Right atrium auricular region (tissue), 2 donors: ENCODE data around the gene GAREM1. TPM values are rescaled to one million over a fixed set of nuclear protein-coding genes. Genes with fewer than 3 reads are reported as not detected.
A peak's percentile ranks its signal among the peaks of the same experiment; 100 is the strongest.

Experiments used
- DNase-seq: peaks from one replicate; pipeline ENCODE4 v3.0.0-alpha.2; 2019; ENCODE audit warnings: low spot score
- H3K27ac ChIP-seq, 2 donors: fragments of 200-600 bp; sonication (generic); 1 replicate in 1 of 2; 2 replicates in 1 of 2; pipeline ENCODE4 v1.5.1; 2016 to 2019
- H3K27me3 ChIP-seq, 2 donors: fragments of 200-600 bp; sonication (generic); one replicate each; pipeline versions ENCODE4 v1.5.1 to v1.6.0; 2017 to 2019
- H3K36me3 ChIP-seq: fragments of 200-600 bp; sonication (generic); one replicate; pipeline ENCODE4 v1.5.1; 2016
- H3K4me1 ChIP-seq, 2 donors: fragments of 200-600 bp; sonication (generic); one replicate each; pipeline versions ENCODE4 v1.5.1 to v1.6.0; 2017 to 2019
- H3K4me3 ChIP-seq, 2 donors: fragments of 200-600 bp; sonication (generic); 1 replicate in 1 of 2; 2 replicates in 1 of 2; pipeline ENCODE4 v1.5.1; 2017 to 2019; ENCODE audit warnings: mild to moderate bottlenecking in 1 of 2, moderate library complexity in 1 of 2
- H3K9me3 ChIP-seq, 2 donors: fragments of 200-600 bp; sonication (generic); one replicate each; pipeline ENCODE4 v1.5.1; 2019
- total RNA-seq, 2 donors: library from RNA; depleted of rRNA; stranded (reverse); fragments of >200 nt; gene quantifications; one replicate each; pipeline ENCODE4 v1.1.0, GENCODE V29; 2016
- TF ChIP-seq, protein P1 (sequence below), 2 donors: fragments of 200-600 bp; sonication (generic); IDR thresholded peaks; one replicate each; pipeline ENCODE4 v1.5.1; 2019; ENCODE audit warnings: antibody characterized with exemption in 2 of 2

GAREM1 gene
- total RNA-seq, 2 donors from 2014 or later: 13.6 to 19.3 TPM

DNA sequence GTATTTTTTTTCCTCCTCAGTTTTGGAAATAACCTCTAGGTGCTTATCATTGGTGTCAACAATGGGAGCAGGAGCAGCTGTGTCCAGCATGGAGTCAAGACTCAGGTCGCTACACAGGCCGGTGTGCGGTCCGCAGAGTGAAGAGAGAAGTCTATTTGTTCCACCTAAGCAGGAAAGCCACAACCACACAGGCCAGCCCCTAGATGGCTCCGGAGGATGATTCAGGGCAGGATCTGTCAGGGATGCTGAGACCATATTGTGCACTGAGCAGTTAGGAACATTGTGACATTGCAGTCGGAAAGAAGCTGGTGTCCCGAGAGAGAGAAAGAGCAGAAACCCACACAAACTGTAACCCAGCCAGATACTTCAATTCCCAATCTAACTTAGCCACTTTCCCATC is 136.9 kb downstream of the GAREM1 start:
- no peak overlapping the region for H3K4me3 ChIP-seq
- no peak for DNase-seq
- H3K27me3 ChIP-seq: no peaks in the 10 kb centered on the region
- no peak overlapping the region for H3K27ac ChIP-seq
- H3K4me1 ChIP-seq: peaks cover 0 to 32% of the 10 kb centered on the region in 2 donors
- TF ChIP-seq, protein P1, sequence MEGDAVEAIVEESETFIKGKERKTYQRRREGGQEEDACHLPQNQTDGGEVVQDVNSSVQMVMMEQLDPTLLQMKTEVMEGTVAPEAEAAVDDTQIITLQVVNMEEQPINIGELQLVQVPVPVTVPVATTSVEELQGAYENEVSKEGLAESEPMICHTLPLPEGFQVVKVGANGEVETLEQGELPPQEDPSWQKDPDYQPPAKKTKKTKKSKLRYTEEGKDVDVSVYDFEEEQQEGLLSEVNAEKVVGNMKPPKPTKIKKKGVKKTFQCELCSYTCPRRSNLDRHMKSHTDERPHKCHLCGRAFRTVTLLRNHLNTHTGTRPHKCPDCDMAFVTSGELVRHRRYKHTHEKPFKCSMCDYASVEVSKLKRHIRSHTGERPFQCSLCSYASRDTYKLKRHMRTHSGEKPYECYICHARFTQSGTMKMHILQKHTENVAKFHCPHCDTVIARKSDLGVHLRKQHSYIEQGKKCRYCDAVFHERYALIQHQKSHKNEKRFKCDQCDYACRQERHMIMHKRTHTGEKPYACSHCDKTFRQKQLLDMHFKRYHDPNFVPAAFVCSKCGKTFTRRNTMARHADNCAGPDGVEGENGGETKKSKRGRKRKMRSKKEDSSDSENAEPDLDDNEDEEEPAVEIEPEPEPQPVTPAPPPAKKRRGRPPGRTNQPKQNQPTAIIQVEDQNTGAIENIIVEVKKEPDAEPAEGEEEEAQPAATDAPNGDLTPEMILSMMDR (IDR thresholded peaks at IDR 0.05): peak in 1 of 2 donors; percentile 49
- H3K9me3 ChIP-seq: no peaks in the 10 kb centered on the region
- no peaks in the 10 kb centered on the region for H3K36me3 ChIP-seq

DNA sequence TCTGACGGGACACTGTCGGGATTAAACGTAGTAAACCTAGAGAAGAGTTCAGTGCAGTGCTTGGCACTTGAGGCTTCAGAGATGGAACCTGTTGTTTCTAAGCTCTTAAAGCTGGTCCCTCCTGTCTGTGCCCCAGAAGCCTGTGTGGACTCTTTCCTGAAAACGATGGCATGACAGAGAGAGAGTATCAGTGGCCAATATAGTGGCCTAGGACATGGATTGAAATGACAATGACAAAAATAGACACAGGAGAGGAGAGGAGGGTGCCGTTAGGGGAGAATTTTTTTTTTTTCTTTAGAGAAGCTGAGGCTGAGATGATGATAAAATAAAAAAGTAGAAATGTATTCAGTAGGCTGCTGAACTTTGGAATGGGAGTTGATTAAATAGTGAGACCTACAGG is 138.0 kb downstream of the GAREM1 start:
- DNase-seq: no peak
- Histone ChIP-seq H3K27me3 (no peaks in the 10 kb centered on the region), H3K4me1 (peaks cover 0 to 27% of the 10 kb centered on the region in 2 donors), H3K9me3 (no peaks in the 10 kb centered on the region), H3K36me3 (no peaks in the 10 kb centered on the region), H3K4me3 (no peak overlapping the region), H3K27ac (no peak overlapping the region)
- TF ChIP-seq, protein P1 (IDR thresholded peaks at IDR 0.05): no peak

DNA sequence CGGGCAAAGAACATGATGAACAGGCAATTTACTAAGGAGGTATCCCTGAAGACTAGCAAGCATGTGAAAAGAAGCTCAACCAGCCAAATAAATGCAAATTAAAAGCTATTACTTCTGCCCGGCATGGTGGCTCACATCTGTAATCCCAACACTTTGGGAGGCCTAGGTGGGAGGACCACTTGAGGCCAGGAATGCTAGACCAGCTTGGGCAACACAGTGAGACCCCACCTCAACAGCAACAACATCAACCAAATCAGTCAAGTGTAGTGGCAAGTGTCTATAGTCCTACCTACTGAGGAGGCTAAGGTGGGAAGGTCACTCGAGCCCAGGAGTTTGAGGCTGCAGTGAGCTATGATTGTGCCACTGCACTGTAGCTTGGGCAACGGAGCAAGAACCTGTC is 141.7 kb downstream of the GAREM1 start:
- H3K4me3 ChIP-seq: no peak overlapping the region
- H3K9me3 ChIP-seq: no peaks in the 10 kb centered on the region
- no peak for DNase-seq
- H3K27me3 ChIP-seq: no peaks in the 10 kb centered on the region
- TF ChIP-seq, protein P1 (IDR thresholded peaks at IDR 0.05): no peak
- no peaks in the 10 kb centered on the region for H3K36me3 ChIP-seq
- peaks cover 0 to 40% of the 10 kb centered on the region in 2 donors for H3K4me1 ChIP-seq
- no peak overlapping the region for H3K27ac ChIP-seq

DNA sequence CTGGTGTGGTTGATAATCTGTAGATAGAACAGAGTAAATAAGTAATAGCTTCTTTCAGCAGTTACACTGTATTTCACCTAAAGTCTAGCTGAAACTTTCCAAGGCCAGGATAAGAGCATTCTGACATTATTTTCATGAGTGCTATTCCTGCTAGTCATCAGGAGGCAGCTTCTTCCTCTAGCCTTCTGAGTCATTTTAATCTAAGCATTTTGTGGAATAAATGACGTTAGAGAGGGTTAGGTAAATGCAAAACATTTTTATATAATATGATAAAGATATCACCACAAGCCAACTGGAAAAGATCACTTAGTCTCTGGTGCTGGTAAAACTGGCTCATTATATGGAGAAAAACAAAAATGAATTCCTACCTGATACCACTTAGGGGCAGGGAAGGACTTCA is 142.3 kb downstream of the GAREM1 start:
- H3K9me3 ChIP-seq: no peaks in the 10 kb centered on the region
- no peak overlapping the region for H3K27ac ChIP-seq
- TF ChIP-seq, protein P1 (IDR thresholded peaks at IDR 0.05): no peak

DNA sequence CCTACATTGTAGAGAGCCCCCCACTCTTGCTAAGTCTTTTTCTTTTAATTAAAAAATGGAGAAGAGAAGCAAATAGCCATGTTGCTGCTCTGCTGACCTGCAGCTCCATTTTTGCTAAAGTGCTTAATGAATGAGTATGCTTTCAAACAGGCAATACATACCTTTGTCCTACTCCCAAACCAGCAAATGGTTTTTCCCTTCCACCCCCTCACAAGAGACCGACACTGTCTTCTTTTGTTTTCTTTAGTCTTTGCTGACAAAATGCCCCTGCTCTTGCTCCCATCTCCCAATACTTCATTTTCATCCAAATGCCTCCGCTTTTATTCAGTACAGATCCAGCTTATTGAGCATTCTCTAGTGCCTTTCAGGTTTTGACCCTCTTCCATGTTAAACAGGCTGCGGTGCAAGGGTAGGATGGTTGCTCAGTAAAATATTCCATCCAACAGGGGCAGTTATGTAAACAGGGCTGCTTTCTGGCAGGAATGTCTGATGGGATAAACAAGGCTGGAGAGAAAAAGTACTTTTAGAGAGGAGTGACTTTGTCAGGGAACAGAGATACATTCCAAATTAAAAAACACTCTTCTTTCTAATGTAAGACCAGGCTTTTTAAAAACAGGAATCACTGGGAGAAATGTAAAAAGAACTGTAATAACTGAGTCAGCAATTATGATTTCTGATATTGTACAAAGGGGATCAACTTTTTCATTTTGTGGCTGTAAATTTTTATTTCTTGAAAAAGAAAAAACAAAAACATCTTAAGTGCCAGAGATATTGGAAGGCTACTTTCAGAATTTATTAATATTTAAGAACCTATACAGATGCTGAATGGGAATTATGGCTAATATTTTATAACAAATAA is 144.0 kb downstream of the GAREM1 start:
- Histone ChIP-seq H3K27ac (no peak overlapping the region), H3K4me1 (peaks cover 0 to 25% of the 10 kb centered on the region in 2 donors), H3K4me3 (no peak overlapping the region), H3K9me3 (no peaks in the 10 kb centered on the region), H3K36me3 (no peaks in the 10 kb centered on the region), H3K27me3 (no peaks in the 10 kb centered on the region)
- DNase-seq: no peak
- TF ChIP-seq, protein P1 (IDR thresholded peaks at IDR 0.05): no peak

More for the DNA sequence above, 142.3 kb downstream of the GAREM1 start:
- Histone ChIP-seq H3K36me3 (no peaks in the 10 kb centered on the region), H3K4me3 (no peak overlapping the region), H3K4me1 (peaks cover 0 to 34% of the 10 kb centered on the region in 2 donors), H3K27me3 (no peaks in the 10 kb centered on the region)
- DNase-seq: no peak
